ENCODE results near the gene CD55.

The CD55 gene

DNA sequence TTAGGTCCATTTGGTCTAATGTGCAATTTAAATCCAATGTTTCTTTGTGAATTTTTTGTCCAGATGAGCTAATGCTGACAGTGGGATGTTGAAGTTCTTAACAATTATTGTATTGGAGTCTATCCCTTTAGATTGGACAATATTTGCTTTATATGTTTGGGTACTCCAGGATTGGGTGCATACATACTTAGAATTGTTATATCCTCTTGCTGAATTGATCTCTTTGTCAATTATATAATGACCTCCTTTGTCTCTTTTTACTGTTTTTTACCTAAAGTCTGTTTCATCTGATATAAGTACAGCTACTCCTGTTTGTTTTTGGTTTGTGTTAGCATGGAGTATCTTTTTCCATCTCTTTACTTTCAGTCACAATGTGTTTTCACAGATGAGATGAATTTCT, 22.2 kb downstream of the CD55 start:
- no peaks in the 10 kb centered on the region for H3K9me3 ChIP-seq (ENCODE audit: severe bottlenecking)
- ATAC-seq (ENCODE audit: low read depth) = no peak
- H3K27ac ChIP-seq (ENCODE audit: poor library complexity, severe bottlenecking) = no peak overlapping the region
- no peaks in the 10 kb centered on the region for H3K27me3 ChIP-seq (ENCODE audit: insufficient read depth, poor library complexity, severe bottlenecking)
- H3K4me3 ChIP-seq (ENCODE audit: severe bottlenecking) = no peak overlapping the region
- no peaks in the 10 kb centered on the region for H3K4me1 ChIP-seq (ENCODE audit: insufficient read depth, poor library complexity, severe bottlenecking)
- H3K36me3 ChIP-seq (ENCODE audit: low read depth) = 0 out of 2 replicates have a peak, but pooled peaks cover 3% of the 10 kb centered on the region
- TF ChIP-seq, protein P1, sequence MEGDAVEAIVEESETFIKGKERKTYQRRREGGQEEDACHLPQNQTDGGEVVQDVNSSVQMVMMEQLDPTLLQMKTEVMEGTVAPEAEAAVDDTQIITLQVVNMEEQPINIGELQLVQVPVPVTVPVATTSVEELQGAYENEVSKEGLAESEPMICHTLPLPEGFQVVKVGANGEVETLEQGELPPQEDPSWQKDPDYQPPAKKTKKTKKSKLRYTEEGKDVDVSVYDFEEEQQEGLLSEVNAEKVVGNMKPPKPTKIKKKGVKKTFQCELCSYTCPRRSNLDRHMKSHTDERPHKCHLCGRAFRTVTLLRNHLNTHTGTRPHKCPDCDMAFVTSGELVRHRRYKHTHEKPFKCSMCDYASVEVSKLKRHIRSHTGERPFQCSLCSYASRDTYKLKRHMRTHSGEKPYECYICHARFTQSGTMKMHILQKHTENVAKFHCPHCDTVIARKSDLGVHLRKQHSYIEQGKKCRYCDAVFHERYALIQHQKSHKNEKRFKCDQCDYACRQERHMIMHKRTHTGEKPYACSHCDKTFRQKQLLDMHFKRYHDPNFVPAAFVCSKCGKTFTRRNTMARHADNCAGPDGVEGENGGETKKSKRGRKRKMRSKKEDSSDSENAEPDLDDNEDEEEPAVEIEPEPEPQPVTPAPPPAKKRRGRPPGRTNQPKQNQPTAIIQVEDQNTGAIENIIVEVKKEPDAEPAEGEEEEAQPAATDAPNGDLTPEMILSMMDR (IDR thresholded peaks at IDR 0.05; ENCODE audit: poor library complexity, severe bottlenecking) = no peak
- no peak for DNase-seq (ENCODE audit: low spot score)

DNA sequence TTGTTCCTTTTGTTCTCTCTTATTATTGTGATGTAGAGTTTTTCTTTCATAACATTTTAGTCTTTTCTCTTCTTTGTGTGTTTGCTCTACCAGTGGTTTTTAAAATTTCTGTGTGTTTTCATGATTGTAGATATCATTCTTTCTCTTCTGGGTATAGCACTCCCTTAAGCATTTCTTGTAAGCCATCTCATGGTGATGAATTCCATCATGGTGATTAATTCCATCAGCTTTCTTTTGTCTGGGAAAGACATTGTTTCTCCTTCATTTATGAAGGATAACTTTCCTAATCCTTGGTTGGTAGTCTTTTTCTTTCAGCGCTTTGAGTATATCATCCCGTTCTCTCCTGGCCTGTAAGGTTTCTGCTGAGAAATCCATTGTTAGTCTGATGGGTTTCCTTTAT, 22.7 kb downstream of the CD55 start:
- Histone ChIP-seq H3K9me3 (ENCODE audit: severe bottlenecking) (no peaks in the 10 kb centered on the region), H3K4me1 (ENCODE audit: insufficient read depth, poor library complexity, severe bottlenecking) (no peaks in the 10 kb centered on the region), H3K27me3 (ENCODE audit: insufficient read depth, poor library complexity, severe bottlenecking) (no peaks in the 10 kb centered on the region), H3K27ac (ENCODE audit: poor library complexity, severe bottlenecking) (no peak overlapping the region), H3K36me3 (ENCODE audit: low read depth) (no peaks in the 10 kb centered on the region), H3K4me3 (ENCODE audit: severe bottlenecking) (no peak overlapping the region)
- TF ChIP-seq, protein P1 (IDR thresholded peaks at IDR 0.05; ENCODE audit: poor library complexity, severe bottlenecking) = no peak
- no peak for ATAC-seq (ENCODE audit: low read depth)
- no peak for DNase-seq (ENCODE audit: low spot score)

DNA sequence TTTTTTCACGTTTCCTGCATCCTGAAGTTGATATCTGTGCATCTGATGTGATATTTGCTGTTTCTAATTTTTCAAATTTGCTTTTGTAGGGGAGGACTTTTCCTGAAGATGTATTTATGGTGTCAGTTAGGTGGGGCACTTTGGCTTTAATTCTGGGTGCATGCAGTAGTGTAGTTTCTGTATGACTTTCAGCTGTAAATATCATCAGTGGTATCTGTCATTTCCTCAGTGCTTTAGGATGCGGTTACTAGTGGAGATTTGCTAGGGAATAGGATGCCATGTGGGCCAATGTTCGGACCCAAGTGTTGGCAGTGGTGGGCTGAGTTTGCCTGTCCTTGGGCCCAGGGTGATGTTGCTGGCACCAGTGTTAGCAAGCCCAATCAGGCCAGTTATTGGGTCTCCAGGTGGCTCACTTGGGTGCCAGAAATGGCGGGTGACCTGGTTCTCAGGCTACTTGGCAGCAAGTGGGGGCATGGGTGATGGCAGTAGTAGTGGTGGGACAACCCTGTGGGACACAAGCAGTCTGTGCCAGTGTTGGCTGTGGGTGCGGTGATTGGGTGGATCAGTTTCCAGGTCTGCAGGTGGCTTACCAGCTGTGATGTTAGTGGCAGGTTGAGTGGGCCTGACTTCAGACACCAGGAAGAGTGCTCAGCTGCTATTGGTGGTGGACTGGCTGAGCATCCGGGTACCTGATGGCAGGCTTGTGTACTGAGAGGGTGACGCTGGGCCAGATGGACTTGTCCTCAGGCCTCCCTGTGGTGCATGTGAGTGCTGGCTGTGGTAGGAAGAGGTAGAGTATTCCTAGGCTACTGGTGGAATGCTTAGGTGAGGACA, 24.4 kb downstream of the CD55 start:
- Histone ChIP-seq H3K4me3 (ENCODE audit: severe bottlenecking) (no peak overlapping the region), H3K27ac (ENCODE audit: poor library complexity, severe bottlenecking) (no peak overlapping the region), H3K27me3 (ENCODE audit: insufficient read depth, poor library complexity, severe bottlenecking) (no peaks in the 10 kb centered on the region), H3K36me3 (ENCODE audit: low read depth) (no peaks in the 10 kb centered on the region), H3K4me1 (ENCODE audit: insufficient read depth, poor library complexity, severe bottlenecking) (no peaks in the 10 kb centered on the region), H3K9me3 (ENCODE audit: severe bottlenecking) (no peaks in the 10 kb centered on the region)
- no peak for DNase-seq (ENCODE audit: low spot score)
- TF ChIP-seq, protein P1 (IDR thresholded peaks at IDR 0.05; ENCODE audit: poor library complexity, severe bottlenecking) = no peak
- no peak for ATAC-seq (ENCODE audit: low read depth)

DNA sequence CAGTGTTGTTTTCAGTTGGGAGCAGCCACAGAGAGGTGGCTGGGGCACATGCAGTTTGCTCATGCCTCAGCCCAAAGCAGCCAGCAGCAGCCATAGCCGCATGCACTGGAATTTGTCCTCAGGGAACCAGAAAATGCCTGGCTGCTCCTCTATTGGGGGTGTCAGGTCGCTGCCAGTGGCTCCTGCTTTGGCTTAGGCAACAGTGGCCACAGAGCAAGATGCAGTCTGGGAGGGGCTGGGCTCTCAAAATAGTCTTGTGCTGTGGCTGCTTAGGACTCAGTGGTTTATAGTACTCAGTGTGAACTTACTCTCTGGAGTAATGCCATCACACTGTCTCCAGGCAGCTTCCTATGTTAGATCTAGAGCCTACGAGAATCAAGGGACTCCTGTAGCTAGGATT, 25.0 kb downstream of the CD55 start:
- DNase-seq (ENCODE audit: low spot score) = no peak
- no peaks in the 10 kb centered on the region for H3K9me3 ChIP-seq (ENCODE audit: severe bottlenecking)
- H3K4me1 ChIP-seq (ENCODE audit: insufficient read depth, poor library complexity, severe bottlenecking) = no peaks in the 10 kb centered on the region
- no peak overlapping the region for H3K4me3 ChIP-seq (ENCODE audit: severe bottlenecking)
- H3K36me3 ChIP-seq (ENCODE audit: low read depth) = no peaks in the 10 kb centered on the region
- TF ChIP-seq, protein P1 (IDR thresholded peaks at IDR 0.05; ENCODE audit: poor library complexity, severe bottlenecking) = no peak
- no peaks in the 10 kb centered on the region for H3K27me3 ChIP-seq (ENCODE audit: insufficient read depth, poor library complexity, severe bottlenecking)
- ATAC-seq (ENCODE audit: low read depth) = no peak
- no peak overlapping the region for H3K27ac ChIP-seq (ENCODE audit: poor library complexity, severe bottlenecking)

DNA sequence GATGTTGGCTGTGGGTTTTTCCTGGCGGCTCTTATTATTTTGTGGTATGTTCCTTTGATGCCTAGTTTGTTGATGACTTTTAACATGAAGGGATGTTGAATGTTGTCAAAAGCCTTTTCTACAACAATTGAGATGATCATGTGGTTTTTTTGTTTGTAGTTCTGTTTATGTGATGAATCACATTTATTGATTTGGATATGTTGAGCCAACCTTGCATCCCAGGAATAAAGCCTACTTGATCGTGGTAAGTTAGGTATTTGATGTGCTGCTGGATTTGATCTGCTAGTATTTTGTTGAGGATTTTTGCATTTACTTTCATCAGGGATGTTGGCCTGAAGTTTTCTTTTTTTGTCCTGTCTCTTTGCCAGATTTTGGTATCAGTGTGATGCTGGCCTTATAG, 28.5 kb downstream of the CD55 start:
- TF ChIP-seq, protein P1 (IDR thresholded peaks at IDR 0.05; ENCODE audit: poor library complexity, severe bottlenecking) = no peak

More for the DNA sequence above, 28.5 kb downstream of the CD55 start:
- Histone ChIP-seq H3K4me1 (ENCODE audit: insufficient read depth, poor library complexity, severe bottlenecking) (no peaks in the 10 kb centered on the region), H3K27ac (ENCODE audit: poor library complexity, severe bottlenecking) (no peak overlapping the region), H3K4me3 (ENCODE audit: severe bottlenecking) (no peak overlapping the region), H3K27me3 (ENCODE audit: insufficient read depth, poor library complexity, severe bottlenecking) (no peaks in the 10 kb centered on the region), H3K9me3 (ENCODE audit: severe bottlenecking) (no peaks in the 10 kb centered on the region), H3K36me3 (ENCODE audit: low read depth) (no peaks in the 10 kb centered on the region)
- no peak for ATAC-seq (ENCODE audit: low read depth)
- no peak for DNase-seq (ENCODE audit: low spot score)
